Activated CD4-positive, alpha-beta T cell treated with anti-CD3 and anti-CD28 coated beads for 24 hours (primary cell): ENCODE measurements around the gene DHX8.

Experiments
- DNase-seq, 2 donors: peaks; one replicate each; pipeline ENCODE4 v3.0.0-alpha.2; 2020; ENCODE audit warnings: low read depth in 2 of 2

DHX8 gene

DNA sequence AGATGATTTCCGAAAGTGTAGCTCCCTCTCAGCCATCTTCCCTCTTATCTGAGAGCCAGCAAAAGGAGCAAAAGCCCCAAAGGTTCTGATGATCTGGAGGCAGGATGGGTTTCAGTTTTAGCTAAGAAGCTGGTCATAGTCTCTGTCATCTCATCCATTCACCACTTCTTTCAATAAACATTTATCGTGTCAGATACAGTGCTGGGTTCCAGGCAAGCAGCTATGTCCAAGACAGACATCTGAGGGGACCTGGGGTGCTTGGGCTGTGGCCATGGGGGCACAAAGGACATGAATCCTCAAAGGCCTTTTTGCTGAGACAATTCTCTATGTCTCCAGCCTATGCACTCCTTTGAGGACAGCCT, 63.4 kb downstream of the DHX8 start:
- DNase-seq, result no peak

GRCh38 chr17:43547659-43548256, 64.0 kb downstream of the DHX8 start:
- DNase-seq, result no peak

DNA sequence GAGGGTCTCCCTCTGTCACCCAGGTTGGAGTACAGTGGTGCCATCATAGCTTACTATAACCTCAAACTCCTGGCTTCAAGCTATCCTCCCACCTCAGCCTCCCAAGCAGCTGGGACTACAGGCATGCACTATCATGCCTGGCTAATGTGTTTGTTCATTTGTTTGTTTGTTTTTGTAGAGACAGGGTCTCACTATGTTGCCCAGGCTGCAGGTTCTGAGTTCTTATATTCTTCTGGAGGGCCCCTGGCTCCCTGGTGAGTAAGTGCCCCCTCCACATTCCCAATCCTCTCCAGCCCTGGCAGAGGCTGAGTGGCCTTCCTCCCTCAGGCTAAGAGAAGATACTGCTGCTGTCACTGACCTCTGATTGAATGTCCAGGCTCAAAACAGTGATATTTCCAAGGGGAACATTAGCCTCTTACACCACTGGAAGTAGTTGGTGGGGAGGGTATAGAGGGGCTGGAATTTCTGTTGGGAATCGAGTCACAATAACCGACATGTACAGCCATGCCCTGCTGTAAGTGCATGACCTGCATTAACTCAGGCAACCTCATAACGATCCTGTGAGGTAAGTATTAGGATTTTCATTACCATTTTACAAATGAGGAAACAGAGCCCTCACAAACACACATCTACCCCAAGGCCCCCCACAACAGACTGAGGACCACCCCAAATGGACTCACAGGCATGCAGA, 65.1 kb downstream of the DHX8 start:
- DNase-seq, result no peak

DNA sequence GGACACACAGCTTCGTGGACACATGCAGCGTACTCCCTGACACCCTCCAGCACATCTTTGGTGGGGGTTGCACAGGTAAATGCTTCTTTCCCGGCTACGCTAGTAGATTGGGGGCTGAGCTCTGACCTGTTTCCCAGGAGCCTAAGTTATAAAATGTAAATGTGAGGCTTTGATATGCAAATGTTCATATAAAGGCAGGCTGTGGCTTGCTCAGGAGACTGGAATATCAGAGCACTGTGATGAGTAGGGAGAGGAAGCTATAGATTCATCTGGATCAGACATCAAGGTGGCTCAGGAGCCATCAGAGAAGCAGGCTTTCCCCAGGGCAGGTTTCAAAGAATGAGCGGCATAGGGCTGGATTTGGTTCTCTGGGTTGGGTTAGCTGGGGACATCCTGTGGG, 65.7 kb downstream of the DHX8 start:
- no peak for DNase-seq

DNA sequence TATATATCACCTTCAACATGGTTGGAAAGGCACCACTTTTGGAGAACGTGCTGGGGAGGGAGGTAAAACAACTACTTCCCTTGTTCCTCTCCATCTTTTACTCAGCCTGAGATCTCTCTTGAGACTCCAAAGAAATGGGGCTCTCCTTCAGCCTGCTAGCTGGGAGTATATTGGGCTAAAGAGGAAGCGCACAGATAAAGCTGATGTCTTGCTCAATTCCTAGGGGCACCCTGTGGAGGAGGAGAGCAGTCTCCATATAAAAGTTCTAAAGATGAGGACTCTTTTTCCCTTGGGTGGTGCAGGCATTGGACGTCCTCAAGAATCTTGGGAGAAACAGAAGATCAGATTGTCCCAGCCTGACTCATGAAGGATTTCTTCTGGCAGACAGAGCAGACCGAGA, 67.0 kb downstream of the DHX8 start:
- no peak for DNase-seq

DNA sequence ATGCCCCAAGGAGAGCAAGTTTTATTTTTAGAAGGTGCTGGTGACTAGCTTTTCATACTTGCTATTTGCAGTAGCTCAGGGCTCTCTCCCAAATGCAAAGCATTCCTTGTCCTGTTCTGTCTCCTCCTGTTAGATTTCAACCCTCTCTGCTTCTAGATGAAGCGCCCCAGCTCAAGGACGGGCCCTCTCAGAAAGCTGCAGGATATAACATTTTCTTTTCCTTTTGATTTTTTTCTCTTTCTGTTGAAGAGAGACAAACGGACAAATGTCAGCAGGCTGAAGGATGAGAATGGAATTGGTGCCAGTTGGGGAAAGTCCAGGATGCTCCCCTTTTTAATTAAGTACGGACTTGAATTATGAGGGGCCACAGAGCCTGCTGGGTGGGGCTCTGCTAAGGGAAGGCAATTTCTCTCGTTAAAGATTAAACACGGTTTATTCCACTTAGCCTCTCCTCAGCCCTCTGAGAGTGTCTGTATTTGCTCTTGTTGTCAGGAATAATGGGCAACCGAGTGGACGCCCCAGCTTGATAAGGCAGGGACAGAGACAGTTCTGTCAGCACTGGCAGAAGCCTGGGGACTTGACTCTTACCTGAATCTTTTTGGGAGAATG, 68.6 kb downstream of the DHX8 start:
- DNase-seq, result no peak

GRCh38 chr17:43553573-43553972, 69.8 kb downstream of the DHX8 start:
- no peak for DNase-seq

GRCh38 chr17:43554857-43555256, 71.1 kb downstream of the DHX8 start:
- DNase-seq, result no peak

- DNase-seq, result no peak
Observed at GRCh38 chr17:43556292-43556691, 72.5 kb downstream of the DHX8 start.

- DNase-seq, result no peak
Observed at GRCh38 chr17:43558805-43559160, 75.0 kb downstream of the DHX8 start.

DNA sequence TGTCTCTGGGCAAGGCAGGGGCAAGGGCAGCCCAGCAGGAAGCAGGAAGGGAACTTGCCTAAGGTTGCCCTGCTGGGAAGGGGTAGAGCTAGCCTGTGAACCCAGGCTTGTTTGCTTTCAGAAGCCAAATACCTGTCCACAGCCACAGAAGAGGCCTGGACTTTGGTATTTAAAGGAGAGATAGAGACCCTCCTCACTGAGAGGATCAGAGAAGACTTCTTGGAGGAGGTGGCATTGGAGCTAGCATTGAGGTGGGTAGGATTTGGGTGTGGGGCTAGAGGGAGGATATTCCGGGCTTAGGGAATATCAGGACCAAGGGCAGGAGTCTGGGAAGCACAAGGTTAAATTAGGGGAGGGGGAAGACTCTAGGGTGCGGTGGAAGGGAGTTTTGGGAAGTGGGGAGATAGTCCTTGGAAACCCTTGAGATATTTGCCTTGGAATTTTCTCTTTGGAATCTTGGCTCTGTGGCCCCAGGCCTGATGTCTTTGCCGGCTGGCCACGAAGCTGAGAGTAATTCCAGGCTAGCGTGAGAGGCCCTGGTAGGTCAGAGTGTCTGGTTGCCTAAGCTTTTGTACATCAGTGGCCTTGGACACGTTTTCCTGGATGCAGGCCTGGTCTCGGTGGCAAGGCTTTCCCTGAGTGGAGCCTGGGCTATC, 75.5 kb downstream of the DHX8 start:
- no peak for DNase-seq

- DNase-seq, result no peak
Observed at GRCh38 chr17:43560461-43561427, 77.0 kb downstream of the DHX8 start.

DNA sequence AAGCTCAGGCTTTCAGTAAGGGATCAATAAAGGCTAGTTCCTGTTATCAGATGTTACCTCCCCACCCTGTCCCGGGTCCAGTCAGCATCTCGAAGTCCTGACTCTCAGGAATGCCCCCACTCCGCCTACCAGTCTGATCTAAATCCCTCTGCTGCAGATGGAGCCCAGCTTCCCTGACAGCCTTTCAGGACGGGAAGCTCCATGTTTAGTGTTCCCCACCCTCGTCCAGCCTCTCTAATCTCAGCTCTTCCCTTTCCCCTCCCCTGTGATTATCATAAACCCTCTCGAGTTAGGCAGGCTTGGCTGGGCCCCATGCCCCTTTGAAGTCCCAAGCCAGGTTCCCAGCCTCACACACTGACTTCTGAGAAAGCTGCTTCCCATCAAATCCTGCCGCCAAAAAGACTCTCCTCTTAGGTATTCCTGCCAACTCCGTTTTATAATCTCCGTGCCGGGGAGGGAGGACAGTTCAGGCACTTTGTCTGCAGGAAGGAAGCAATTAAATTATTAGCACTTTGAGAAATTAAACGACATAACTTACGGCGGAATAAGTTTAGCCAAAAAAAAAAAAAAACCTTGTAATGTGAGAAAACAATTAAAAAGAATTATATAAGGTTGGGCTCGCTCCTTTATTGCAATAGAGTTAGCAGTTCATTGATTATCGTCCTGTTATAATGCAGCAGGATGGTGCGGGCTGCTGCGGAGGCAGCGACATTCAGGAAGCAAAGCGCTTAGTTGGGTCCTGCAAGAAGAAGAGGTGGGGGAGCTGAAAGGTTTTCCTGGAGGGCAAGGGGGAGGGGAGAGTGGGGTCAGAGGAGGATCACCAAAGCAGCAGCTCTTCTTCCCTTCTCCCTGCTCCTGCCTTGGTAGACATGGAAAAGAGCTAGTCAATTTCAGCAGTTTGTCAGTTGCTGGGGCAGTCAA, 79.2 kb downstream of the DHX8 start:
- DNase-seq, result no peak

GRCh38 chr17:43563600-43564594, 80.1 kb downstream of the DHX8 start:
- DNase-seq, result no peak

- no peak for DNase-seq
Observed at GRCh38 chr17:43568506-43569082, 84.8 kb downstream of the DHX8 start.

DNA sequence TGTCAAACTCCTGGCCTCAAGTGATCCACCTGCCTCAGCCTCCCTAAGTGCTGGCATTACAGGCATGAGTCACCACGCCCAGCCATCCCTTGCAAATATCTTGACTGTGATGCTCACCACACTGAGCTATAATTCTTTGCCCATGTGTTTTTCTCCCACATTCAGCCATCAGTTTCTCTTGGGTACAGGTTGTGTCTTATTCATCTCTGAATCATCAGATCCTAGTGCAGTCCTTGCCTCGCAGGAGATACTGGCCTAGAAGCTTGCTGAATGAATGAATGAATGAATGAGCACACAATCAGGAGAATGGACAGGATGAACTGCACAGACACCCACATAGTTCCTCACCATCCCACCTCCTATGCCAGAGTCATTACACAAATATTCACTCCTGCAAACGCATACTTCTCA, 86.7 kb downstream of the DHX8 start:
- no peak for DNase-seq

DNA sequence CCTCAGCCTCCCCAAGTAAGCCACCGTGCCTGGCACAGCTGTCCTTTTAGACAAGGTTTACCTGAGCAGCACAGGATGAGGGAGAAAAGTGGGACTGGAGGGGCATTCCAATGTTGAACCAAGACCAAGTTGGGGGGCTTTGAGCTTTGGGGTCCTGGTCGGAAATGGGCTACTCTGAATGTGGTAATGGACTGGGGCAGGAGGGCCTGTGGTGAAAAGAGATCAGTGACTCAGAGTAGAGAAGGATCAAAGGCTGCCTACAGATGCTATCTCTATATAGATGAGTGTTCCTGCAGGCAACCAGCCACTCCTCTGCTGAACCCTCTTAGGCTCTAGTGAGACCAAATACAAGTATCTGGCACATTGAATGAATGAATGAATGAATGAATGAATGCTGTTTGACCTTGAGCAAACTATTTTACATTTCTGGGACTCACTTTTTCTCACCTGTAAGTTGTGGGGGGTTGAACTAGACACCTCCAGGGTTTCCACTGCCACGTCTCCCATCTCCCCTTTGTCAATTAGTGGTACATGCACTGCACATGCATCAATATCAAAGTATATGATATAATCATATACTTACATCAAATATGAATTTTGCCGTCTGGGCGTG, 88.7 kb downstream of the DHX8 start:
- DNase-seq, result no peak

DNA sequence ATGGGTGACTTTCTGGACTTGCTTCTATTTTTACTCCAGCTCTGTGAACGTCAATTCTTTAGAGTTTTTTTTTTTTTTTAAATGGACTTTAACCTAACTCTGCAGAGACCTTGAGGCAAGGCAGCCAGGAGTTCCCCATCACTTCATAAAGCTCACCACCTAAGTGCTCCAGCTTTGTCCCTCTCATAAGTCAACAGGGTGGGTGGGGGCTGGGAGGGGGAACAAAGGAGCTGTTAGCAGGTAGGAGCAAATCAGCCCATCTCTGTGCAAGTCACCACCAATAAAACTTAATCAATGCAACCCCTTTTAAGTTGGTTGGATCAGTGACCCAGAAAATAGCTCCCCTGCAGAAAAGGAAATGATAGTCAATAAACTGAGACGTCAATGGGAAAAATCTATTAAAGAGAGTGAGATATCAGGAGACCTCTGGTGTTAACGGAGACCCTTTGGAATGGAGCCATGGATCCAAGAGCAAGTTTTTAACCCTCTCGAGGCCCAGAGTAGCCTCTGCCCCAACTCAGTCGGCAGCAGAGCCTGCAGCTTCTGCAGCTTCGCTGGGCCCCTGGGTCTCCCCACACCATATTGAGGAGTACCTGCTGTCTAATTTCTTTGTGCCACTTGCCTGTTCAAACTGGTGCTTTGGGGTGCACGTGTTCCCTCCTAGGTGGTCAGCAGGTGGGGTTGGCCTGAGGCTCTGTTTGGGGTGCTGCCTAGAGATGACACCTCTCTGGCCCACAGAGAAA, 90.0 kb downstream of the DHX8 start:
- no peak for DNase-seq
